Adrenal gland (tissue), 12 donors: Measurements from ENCODE around the gene MYLK. TPM values are rescaled to one million over a fixed set of nuclear protein-coding genes. Genes with fewer than 3 reads are reported as not detected.
A peak's percentile ranks its signal among the peaks of the same experiment; 100 is the strongest.

Source experiments
- DNase-seq, 7 donors: peaks; one replicate each; pipeline ENCODE4 v3.0.0-alpha.2; 2019 to 2020
- H3K27ac ChIP-seq, 5 donors: fragments of 200-600 bp; sonication (generic) in 4 of 5; 1 replicate in 3 of 5; 2 replicates in 2 of 5; pipeline versions ENCODE4 v1.5.1 to v1.8.0; 2016 to 2020; ENCODE audit warnings: mild to moderate bottlenecking in 1 of 5
- H3K27me3 ChIP-seq: fragments of 200-600 bp; 2 replicates; pipeline ENCODE4 v1.8.0; 2021
- H3K36me3 ChIP-seq, 2 donors: fragments of 200-600 bp; replicated peaks in 1 of 2; 1 replicate in 1 of 2; 2 replicates in 1 of 2; pipeline versions ENCODE4 v1.5.1 to v1.8.0; 2018 to 2022
- H3K4me1 ChIP-seq, 2 donors: fragments of 200-600 bp; replicated peaks in 1 of 2; 1 replicate in 1 of 2; 2 replicates in 1 of 2; pipeline versions ENCODE4 v1.5.1 to v1.8.0; 2018 to 2021
- H3K4me3 ChIP-seq, 4 donors: fragments of 200-600 bp; sonication (generic) in 3 of 4; one replicate each; pipeline ENCODE4 v1.5.1; 2016 to 2018
- H3K9me3 ChIP-seq, 3 donors: fragments of 200-600 bp; sonication (generic) in 1 of 3; replicated peaks in 1 of 3; 1 replicate in 2 of 3; 2 replicates in 1 of 3; pipeline versions ENCODE4 v1.5.1 to v1.8.0; 2016 to 2021
- POLR2A ChIP-seq, 2 donors: fragments of 450-650 bp; IDR thresholded peaks; one replicate each; pipeline ENCODE4 v1.6.1; 2017; ENCODE audit warnings: antibody characterized with exemption in 2 of 2, mild to moderate bottlenecking in 2 of 2, moderate library complexity in 1 of 2
- WGBS, 4 donors: extraction: QIAGEN DNeasy Blood & Tissue Kit in 2 of 4; methylation state at CpG; one replicate each; pipeline versions ENCODE4 v1.1.5 to v1.1.7; 2013 to 2017; 5-methylcytosine and 5-hydroxymethylcytosine counted together
- intact Hi-C, 2 donors: fragments of 100-400 bp; cut with DNase I; formaldehyde crosslinking; loops; one replicate each; pipeline versions ENCODE4 v1.14.1 to v1.15.0; 2022 to 2023
- polyA plus RNA-seq, 3 donors: library from polyadenylated mRNA; stranded (reverse); fragments of 200-250 nt in 2 of 3; fragments of 350-450 nt in 1 of 3; fragmentation: Illumina TruSeq in 1 of 3; extraction: RNeasy Lipid Tissue Mini Kit (QIAGEN cat#74804) in 1 of 3; gene quantifications; one replicate each; pipeline ENCODE4 v1.2.3, GENCODE V29; 2013 to 2014
- total RNA-seq, 9 donors: library from RNA; depleted of rRNA in 4 of 9; stranded (reverse); fragments of >200 nt in 4 of 9; fragments of 120-200 nt in 1 of 9; fragmentation: NEBNext Ultra II Directional in 1 of 9; extraction: Animal tissue kit (Norgen Biotek cat#: 25700) in 1 of 9; gene quantifications; one replicate each; pipeline versions ENCODE4 v1.1.0 to v1.2.4, GENCODE V29; 2013 to 2023
- TF ChIP-seq, protein P1 (sequence below), 6 experiments: fragments of 450-650 bp in 4 of 6; fragments of 200-600 bp in 2 of 6; sonication (generic) in 1 of 6; IDR thresholded peaks; 1 replicate in 5 of 6; 2 replicates in 1 of 6; pipeline versions ENCODE4 v1.5.1 to v1.8.0; 2016 to 2021; ENCODE audit warnings: antibody characterized with exemption in 6 of 6, mild to moderate bottlenecking in 2 of 6, moderate library complexity in 1 of 6
- donor health status: healthy with polysubstance abuse.
- donor health status: Bipolar disorder and iron deficiency.
- donor health status: DM: yes; HTN: yes; CAD: no.
- donor health status: DM: no; HTN: no; CAD: no.
- donor health status: DM: no; HTN: no; CAD: no.
- donor health status: DM: yes; HTN: yes; CAD: no.

Gene MYLK
- total and polyA plus RNA-seq, 12 donors, result 13.3 to 124 (median 53.8) TPM

DNA sequence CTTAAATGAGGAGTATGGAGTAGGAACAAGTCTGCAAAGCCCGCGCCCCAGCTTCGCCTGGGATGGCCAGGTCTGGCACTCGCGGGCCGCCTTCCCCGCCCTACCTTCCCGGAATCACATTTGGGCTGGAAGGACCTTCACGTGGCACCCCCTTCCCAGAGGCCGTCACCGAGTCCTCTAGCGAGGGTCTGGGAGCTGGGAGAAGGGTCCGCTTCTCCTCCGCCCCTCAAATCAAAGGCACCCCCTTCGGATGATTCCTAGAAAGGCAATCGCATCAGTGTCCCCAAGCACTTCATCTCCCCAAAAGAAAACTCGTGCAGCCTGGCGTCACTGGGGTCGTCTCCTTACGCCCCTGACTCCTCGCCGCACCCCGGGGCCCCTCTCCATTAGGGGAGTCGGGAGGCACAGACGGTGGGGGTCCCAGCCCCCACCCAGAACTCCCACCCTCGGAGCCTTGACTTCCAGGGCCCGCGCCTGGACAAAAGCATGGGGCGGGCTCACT, 380 bp downstream of the MYLK start:
- Histone ChIP-seq H3K27ac (peak overlapping the region in 1 of 5 donors; percentile 16), H3K9me3 (no peaks in the 10 kb centered on the region), H3K36me3 (no peaks in the 10 kb centered on the region), H3K4me3 (peak overlapping the region in 2 of 4 donors; percentile 11 to 58), H3K27me3 (no peaks in the 10 kb centered on the region), H3K4me1 (peaks cover 8 to 9% of the 10 kb centered on the region in 2 donors)
- DNase-seq, result peak in 5 of 7 donors; percentile 19 to 28 (median 20)
- intact Hi-C loops, result no loop called here
- TF ChIP-seq, protein P1, sequence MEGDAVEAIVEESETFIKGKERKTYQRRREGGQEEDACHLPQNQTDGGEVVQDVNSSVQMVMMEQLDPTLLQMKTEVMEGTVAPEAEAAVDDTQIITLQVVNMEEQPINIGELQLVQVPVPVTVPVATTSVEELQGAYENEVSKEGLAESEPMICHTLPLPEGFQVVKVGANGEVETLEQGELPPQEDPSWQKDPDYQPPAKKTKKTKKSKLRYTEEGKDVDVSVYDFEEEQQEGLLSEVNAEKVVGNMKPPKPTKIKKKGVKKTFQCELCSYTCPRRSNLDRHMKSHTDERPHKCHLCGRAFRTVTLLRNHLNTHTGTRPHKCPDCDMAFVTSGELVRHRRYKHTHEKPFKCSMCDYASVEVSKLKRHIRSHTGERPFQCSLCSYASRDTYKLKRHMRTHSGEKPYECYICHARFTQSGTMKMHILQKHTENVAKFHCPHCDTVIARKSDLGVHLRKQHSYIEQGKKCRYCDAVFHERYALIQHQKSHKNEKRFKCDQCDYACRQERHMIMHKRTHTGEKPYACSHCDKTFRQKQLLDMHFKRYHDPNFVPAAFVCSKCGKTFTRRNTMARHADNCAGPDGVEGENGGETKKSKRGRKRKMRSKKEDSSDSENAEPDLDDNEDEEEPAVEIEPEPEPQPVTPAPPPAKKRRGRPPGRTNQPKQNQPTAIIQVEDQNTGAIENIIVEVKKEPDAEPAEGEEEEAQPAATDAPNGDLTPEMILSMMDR (IDR thresholded peaks at IDR 0.05), result no peak
- TF ChIP-seq POLR2A (IDR thresholded peaks at IDR 0.05), result no peak
- WGBS, 4 donors, result 3 to 11% (median 5%) methylated on average over 10 to 29 of the region's 29 CpGs

DNA sequence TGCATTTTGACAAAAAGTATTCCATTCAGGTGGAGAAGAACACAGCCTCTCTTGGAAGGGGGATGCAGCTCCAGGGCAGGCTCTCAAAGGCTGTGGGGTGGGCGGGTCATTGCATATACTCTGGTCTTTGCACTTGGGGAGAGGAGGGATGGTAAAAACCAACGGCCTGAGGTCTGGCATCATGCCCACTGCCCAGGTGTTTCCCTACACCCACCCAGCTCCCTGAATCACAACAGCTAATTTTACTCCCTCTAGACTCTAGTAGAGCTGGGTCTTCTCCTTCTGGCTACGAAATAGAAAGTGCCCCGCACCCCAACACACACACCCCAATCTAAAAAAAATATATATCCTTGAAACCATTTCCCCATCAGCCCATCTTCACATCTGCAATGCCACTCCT, 1.0 kb downstream of the MYLK start:
- intact Hi-C loops, result no loop called here
- no peak for TF ChIP-seq POLR2A (IDR thresholded peaks at IDR 0.05)
- TF ChIP-seq, protein P1 (IDR thresholded peaks at IDR 0.05), result no peak
- Histone ChIP-seq H3K27me3 (no peaks in the 10 kb centered on the region), H3K9me3 (no peaks in the 10 kb centered on the region), H3K27ac (no peak overlapping the region), H3K4me1 (peaks cover 8 to 9% of the 10 kb centered on the region in 2 donors), H3K4me3 (peak overlapping the region in 1 of 4 donors; percentile 58), H3K36me3 (no peaks in the 10 kb centered on the region)
- no peak for DNase-seq
- 64 to 77% (median 72%) methylated on average over 4 of the region's 4 CpGs for WGBS, 4 donors

DNA sequence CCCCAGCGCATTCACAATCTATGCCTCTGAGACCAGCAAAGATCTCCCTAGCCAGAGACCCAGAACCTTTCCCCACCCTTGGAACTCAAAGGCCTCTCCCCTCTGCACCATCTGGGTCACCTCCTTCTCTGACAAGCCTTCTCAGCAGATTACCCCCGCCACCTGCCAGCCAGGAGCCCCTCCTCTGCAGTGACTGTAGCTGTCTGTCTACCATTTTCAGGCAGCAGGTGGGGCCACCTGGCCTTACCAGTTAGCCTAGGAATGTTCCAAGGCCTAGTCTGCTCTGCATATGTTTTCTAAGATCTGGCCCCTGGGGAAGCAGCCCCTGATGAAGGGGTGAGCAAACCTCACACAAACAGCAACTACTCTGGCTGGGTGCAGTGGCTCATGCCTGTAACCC, 2.4 kb downstream of the MYLK start:
- DNase-seq, result no peak
- intact Hi-C loops, result no loop called here

GRCh38 chr3:123880998-123881561, 3.1 kb downstream of the MYLK start:
- H3K27me3 ChIP-seq, result no peaks in the 10 kb centered on the region
- H3K4me3 ChIP-seq, result no peak overlapping the region
- DNase-seq, result peak in 2 of 7 donors; percentile 20 to 30
- WGBS, 4 donors, result 74 to 86% (median 83%) methylated on average over 6 of the region's 6 CpGs
- TF ChIP-seq, protein P1 (IDR thresholded peaks at IDR 0.05), result peak in 5 of 6 experiments; percentile 10 to 33 (median 26)
- TF ChIP-seq POLR2A (IDR thresholded peaks at IDR 0.05), result no peak
- no peak overlapping the region for H3K27ac ChIP-seq
- peaks cover 8 to 9% of the 10 kb centered on the region in 2 donors for H3K4me1 ChIP-seq
- intact Hi-C loops, result no loop called here
- no peaks in the 10 kb centered on the region for H3K36me3 ChIP-seq
- no peaks in the 10 kb centered on the region for H3K9me3 ChIP-seq

More for the DNA sequence above, 2.4 kb downstream of the MYLK start:
- Histone ChIP-seq H3K27me3 (no peaks in the 10 kb centered on the region), H3K4me1 (peaks cover 8 to 9% of the 10 kb centered on the region in 2 donors), H3K4me3 (no peak overlapping the region), H3K36me3 (no peaks in the 10 kb centered on the region), H3K27ac (no peak overlapping the region), H3K9me3 (no peaks in the 10 kb centered on the region)
- 95 to 100% (median 98%) methylated on average over 2 of the region's 2 CpGs for WGBS, 4 donors
- TF ChIP-seq POLR2A (IDR thresholded peaks at IDR 0.05), result no peak
- TF ChIP-seq, protein P1 (IDR thresholded peaks at IDR 0.05), result no peak
